ENCODE data around the gene RND2.

Gene RND2

DNA sequence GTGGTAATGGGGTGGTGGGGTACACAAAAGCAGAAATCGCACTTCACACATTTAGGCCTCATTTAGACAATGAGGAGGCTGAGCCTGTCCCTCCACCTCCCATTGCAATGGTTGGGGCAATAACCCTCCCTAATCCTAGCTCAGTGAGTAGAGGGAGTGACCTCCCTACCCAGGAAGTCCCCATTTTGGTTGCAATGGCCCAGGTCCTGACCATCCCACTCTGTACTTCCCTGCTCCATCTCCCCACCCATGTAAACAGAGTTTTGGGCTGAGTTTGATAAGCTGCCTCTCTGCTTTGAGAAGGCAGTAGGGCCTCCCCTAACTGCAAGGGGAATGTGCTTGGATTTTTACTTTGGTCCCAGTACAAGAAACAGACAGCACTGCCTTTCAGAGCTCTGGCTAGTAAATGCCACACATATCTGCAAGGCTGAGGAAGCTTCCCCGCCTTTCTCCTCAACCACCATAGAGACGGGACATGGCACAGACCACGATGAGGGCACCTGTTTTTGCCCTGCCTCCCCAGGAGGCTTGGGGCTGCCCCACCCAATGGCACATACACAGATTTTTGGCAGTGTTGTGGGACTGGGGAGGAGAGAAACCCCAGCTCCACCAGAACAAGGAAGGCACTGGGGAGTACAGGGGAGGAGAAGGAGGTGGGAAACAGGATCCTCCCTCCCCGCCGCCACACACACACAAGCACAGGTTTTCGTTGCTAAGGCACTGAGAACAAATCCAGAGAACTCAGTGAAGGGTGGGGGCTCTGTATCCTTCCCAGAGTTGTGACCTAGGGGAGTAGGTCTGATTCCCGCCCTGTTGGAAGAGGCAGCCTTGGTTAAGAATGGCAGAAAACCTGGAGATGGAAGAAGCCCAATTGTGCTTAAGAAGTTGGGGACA lies 10.1 kb upstream of the RND2 start:
- TF ChIP-seq, protein P1, sequence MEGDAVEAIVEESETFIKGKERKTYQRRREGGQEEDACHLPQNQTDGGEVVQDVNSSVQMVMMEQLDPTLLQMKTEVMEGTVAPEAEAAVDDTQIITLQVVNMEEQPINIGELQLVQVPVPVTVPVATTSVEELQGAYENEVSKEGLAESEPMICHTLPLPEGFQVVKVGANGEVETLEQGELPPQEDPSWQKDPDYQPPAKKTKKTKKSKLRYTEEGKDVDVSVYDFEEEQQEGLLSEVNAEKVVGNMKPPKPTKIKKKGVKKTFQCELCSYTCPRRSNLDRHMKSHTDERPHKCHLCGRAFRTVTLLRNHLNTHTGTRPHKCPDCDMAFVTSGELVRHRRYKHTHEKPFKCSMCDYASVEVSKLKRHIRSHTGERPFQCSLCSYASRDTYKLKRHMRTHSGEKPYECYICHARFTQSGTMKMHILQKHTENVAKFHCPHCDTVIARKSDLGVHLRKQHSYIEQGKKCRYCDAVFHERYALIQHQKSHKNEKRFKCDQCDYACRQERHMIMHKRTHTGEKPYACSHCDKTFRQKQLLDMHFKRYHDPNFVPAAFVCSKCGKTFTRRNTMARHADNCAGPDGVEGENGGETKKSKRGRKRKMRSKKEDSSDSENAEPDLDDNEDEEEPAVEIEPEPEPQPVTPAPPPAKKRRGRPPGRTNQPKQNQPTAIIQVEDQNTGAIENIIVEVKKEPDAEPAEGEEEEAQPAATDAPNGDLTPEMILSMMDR (IDR thresholded peaks at IDR 0.05; ENCODE audit: control extremely low read depth, extremely low read depth, low read depth, missing control alignments) = no peak
- POLR2A ChIA-PET = interaction anchor here (1.2 kb wide), 1 partner anchor 17 kb away, joined by 4 read pairs; the partner anchor contains the start of gene RPL27
- CTCF ChIA-PET = interaction anchor here (1.0 to 1.5 kb wide), 2 partner anchors 9 to 16 kb away, joined by 5 read pairs; partner anchors contain the start of gene RPL27
- no peak for DNase-seq (ENCODE audit: extremely low spot score)

DNA sequence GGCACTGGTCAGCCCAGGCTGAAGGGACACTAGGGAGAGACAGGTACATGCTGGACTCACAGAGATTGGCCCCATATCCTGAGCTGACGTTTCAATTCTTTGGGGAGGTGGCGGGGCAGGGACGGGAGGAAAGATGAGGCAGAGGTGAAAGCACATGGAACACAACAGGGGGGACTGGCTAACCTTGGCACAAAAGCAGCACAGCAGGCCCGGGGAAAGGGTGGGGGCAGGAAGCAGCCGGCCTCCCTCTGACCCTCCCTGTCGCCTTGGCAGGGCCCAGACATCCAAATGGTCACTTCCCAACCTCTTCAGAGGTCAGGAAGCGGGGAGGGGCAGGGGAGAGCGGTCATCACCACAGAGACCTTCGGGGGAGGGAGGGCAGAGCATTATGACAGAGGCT lies 9.5 kb upstream of the RND2 start:
- CTCF ChIA-PET = interaction anchor here (1.5 kb wide), 1 partner anchor 8 kb away, joined by 5 read pairs; no protein-coding TSS in a partner anchor
- TF ChIP-seq, protein P1 (IDR thresholded peaks at IDR 0.05; ENCODE audit: control extremely low read depth, extremely low read depth, low read depth, missing control alignments) = no peak
- no peak for DNase-seq (ENCODE audit: extremely low spot score)
- POLR2A ChIA-PET = interaction anchor here (1.2 kb wide), 1 partner anchor 17 kb away, joined by 4 read pairs; the partner anchor contains the start of gene RPL27

DNA sequence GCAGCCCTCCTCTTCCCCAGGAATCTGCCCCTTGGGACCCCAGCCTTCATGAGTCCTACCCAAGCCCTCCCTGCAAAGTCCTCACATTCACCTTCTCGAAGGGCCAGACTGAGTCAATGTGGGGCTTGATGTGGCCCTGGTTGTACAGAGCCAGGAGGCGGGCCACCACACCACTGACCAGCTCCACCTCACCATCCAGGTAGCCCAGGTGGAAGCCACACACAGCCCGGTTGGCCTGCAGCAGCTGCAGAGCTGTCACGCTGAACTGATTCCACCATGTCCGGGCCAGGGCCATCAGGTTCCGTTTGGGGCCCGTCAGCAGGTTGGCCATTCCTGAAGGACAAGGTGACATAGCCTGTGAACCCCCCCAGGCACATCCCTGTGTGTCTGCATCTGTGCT lies 8.8 kb upstream of the RND2 start:
- TF ChIP-seq, protein P1 (IDR thresholded peaks at IDR 0.05; ENCODE audit: control extremely low read depth, extremely low read depth, low read depth, missing control alignments) = no peak
- POLR2A ChIA-PET = no interaction called here
- CTCF ChIA-PET = no interaction called here
- no peak for DNase-seq (ENCODE audit: extremely low spot score)

DNA sequence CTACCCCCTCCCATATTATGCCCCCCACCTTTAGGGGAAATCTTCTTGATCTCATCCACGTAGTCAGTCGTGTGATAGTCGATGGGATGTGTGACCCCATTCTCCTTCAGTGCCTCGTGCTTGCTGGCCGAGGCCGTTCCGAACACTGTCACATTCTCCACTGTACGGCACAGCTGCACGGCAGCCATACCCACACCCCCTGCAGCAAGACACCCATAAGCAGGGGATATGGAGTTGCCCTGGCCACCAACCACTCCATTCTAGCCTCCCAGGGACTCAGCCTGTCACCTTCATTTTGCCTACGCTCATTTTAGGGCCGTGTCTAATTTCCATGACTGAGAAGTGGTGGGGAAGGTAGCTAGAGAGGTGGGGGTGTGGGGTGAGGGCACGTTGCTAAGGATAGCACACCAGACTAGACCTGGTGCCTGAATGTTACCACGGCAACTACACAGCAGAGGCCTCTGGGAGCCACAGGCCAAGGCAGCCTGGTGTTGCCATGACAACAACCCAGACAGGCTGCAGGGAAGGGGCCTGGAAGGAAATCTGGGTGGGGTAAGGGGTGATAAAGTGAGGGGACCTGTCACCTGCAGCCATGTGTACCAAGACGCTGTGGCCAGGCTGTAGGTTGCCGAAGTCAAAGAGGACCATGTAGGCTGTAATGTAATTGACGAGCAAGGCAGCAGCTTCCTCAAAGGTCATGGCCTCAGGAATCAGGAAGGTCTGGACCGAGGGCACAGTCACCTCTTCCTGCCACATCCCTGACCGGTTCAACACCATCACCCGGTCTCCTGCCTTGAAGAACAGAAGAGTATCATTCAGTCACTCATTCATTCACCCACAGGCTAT lies 6.8 kb upstream of the RND2 start:
- no peak for DNase-seq (ENCODE audit: extremely low spot score)
- CTCF ChIA-PET = interaction anchor here (1.0 to 2.6 kb wide), 4 partner anchors 9 to 30 kb away, joined by 3 to 6 read pairs (median 4); partner anchors contain the start of gene RPL27
- TF ChIP-seq, protein P1 (IDR thresholded peaks at IDR 0.05; ENCODE audit: control extremely low read depth, extremely low read depth, low read depth, missing control alignments) = no peak
- POLR2A ChIA-PET = interaction anchor here (0.6 to 1.3 kb wide), 4 partner anchors 10 to 297 kb away, joined by 3 to 4 read pairs (median 4); partner anchors contain the start of gene IFI35

DNA sequence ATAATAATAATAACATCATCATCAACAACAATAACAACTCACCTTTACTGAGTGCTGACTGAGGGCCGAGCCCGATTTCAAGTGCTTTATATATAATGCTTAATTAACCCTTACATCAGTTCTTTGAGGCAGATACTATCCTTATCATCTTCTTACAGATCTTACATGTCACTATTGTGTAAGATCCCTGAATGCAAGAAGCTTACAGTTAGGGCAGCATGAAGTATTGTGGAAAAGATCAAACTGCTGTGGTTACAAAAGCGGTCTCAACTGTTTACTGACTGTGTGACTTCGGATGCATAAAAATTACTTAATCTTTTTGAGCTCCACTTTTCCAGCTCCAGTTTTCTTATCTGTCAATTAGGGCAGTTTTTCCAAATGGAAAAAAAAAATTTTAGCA lies 6.1 kb upstream of the RND2 start:
- no peak for DNase-seq (ENCODE audit: extremely low spot score)
- ChIA-PET CTCF (interaction anchor here (1.0 to 2.6 kb wide), 3 partner anchors 10 to 29 kb away, joined by 3 to 6 read pairs (median 3); partner anchors contain the start of gene RPL27), POLR2A (interaction anchor here (0.6 kb wide), 2 partner anchors 11 to 187 kb away, joined by 4 read pairs; no protein-coding TSS in a partner anchor)
- TF ChIP-seq, protein P1 (IDR thresholded peaks at IDR 0.05; ENCODE audit: control extremely low read depth, extremely low read depth, low read depth, missing control alignments) = no peak

DNA sequence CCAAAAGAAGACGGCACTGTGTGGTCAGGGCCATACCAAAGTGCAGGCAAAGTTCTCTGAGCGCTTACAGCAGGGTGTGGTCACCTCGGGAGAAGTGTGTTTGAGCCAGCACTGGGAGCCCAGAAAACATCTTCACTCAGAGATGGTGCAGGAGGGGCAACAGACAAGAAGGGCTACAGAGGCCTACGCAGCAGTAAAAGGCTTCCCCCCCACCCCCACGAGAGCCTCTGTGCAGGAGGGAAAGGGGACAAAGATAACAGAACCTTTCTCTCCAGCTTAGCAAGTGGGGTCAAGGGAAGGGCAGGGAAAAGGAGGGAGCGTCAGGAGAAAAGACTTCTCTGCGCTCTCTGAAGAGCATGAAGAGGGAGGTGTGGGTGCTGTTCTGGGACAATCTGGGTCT lies 5.6 kb upstream of the RND2 start:
- ChIA-PET POLR2A (no interaction called here), CTCF (interaction anchor here (1.0 to 2.6 kb wide), 2 partner anchors 9 to 22 kb away, joined by 3 to 6 read pairs; partner anchors contain the start of gene RPL27)
- no peak for DNase-seq (ENCODE audit: extremely low spot score)
- TF ChIP-seq, protein P1 (IDR thresholded peaks at IDR 0.05; ENCODE audit: control extremely low read depth, extremely low read depth, low read depth, missing control alignments) = no peak
